Endodermal cell (in vitro differentiated cells): ENCODE measurements around the gene A4GALT. TPM values are rescaled to one million over a fixed set of nuclear protein-coding genes. Genes with fewer than 3 reads are reported as not detected.

Source experiments
- DNase-seq: peaks from one replicate; pipeline ENCODE4 v3.0.0-alpha.2; 2017
- H3K27ac ChIP-seq: 2 replicates; pipeline ENCODE4 v1.5.1; 2013; ENCODE audit warnings: mild to moderate bottlenecking, low read depth, low read length, moderate library complexity
- H3K27me3 ChIP-seq: 2 replicates; pipeline ENCODE4 v1.6.1; 2013; ENCODE audit warnings: mild to moderate bottlenecking, low read length, moderate library complexity; ENCODE audit not compliant: insufficient read depth, control insufficient read depth, poor library complexity, severe bottlenecking
- H3K36me3 ChIP-seq: 2 replicates; pipeline ENCODE4 v1.7.0; 2013; ENCODE audit warnings: mild to moderate bottlenecking, low read length, moderate library complexity; ENCODE audit not compliant: control insufficient read depth, insufficient read depth
- H3K4me1 ChIP-seq: one replicate; pipeline ENCODE4 v1.7.0; 2013; ENCODE audit warnings: low read length; ENCODE audit not compliant: control insufficient read depth, insufficient read depth
- H3K4me3 ChIP-seq: 2 replicates; pipeline ENCODE4 v1.5.1; 2013; ENCODE audit warnings: mild to moderate bottlenecking, low read length, moderate library complexity
- H3K9ac ChIP-seq: 2 replicates; pipeline ENCODE4 v1.6.1; 2013; ENCODE audit warnings: mild to moderate bottlenecking, low read length, moderate library complexity; ENCODE audit not compliant: poor library complexity, severe bottlenecking; ENCODE audit errors: extremely low read depth
- H3K9me3 ChIP-seq: 2 replicates; pipeline ENCODE4 v1.6.1; 2013; ENCODE audit warnings: mild to moderate bottlenecking, low read length, moderate library complexity; ENCODE audit not compliant: control insufficient read depth
- H3K27ac Mint-ChIP-seq: 2 replicates; pipeline ENCODE4 v1.8.0; 2020; ENCODE audit warnings: mixed read lengths
- H3K27me3 Mint-ChIP-seq: 2 replicates; pipeline ENCODE4 v1.8.0; 2021; ENCODE audit warnings: mild to moderate bottlenecking, mixed read lengths; ENCODE audit not compliant: insufficient read depth
- H3K36me3 Mint-ChIP-seq: 2 replicates; pipeline ENCODE4 v1.8.0; 2020; ENCODE audit warnings: low read depth, mixed read lengths
- H3K4me1 Mint-ChIP-seq: 2 replicates; pipeline ENCODE4 v1.8.0; 2020; ENCODE audit warnings: mixed read lengths
- H3K4me3 Mint-ChIP-seq: 2 replicates; pipeline ENCODE4 v1.8.0; 2020; ENCODE audit warnings: mild to moderate bottlenecking, moderate library complexity, mixed read lengths
- H3K9me3 Mint-ChIP-seq: 2 replicates; pipeline ENCODE4 v1.8.0; 2020; ENCODE audit warnings: mild to moderate bottlenecking, mixed read lengths
- WGBS, 2 experiments: methylation state at CpG; one replicate each; pipeline versions ENCODE4 v1.1.5 to v1.1.7; 2013; ENCODE audit warnings: missing lambda C conversion rate in 2 of 2, mixed read lengths in 1 of 2; ENCODE audit not compliant: insufficient coverage in 1 of 2, insufficient read length in 1 of 2; 5-methylcytosine and 5-hydroxymethylcytosine counted together
- total RNA-seq, 2 donors: library from RNA; stranded (reverse); fragmentation: NEBNext Ultra II Directional in 1 of 2; extraction: Animal tissue kit (Norgen Biotek cat#: 25700) in 1 of 2; gene quantifications; 2 replicates in 1 of 2; 3 replicates in 1 of 2; pipeline ENCODE4 v1.2.1, GENCODE V29; 2021
- TF ChIP-seq, protein P1 (sequence below): fragments of 200-600 bp; sonication (generic); conservative IDR thresholded peaks from 2 replicates; pipeline ENCODE4 v1.5.0; 2021; ENCODE audit warnings: antibody characterized with exemption, mild to moderate bottlenecking

Gene A4GALT
- total RNA-seq, 2 donors from 2014 or later = 5.3 to 7.7 TPM

GRCh38 chr22:42701694-42702093, 19.0 kb downstream of the A4GALT start:
- WGBS, 2 experiments = 88 to 94% methylated on average over 8 of the region's 8 CpGs
- H3K9me3 Mint-ChIP-seq = no peaks in the 10 kb centered on the region
- H3K27ac Mint-ChIP-seq = no peak overlapping the region
- H3K4me3 ChIP-seq = no peak overlapping the region
- DNase-seq = no peak
- no peaks in the 10 kb centered on the region for H3K36me3 Mint-ChIP-seq
- no peak overlapping the region for H3K4me3 Mint-ChIP-seq
- H3K27me3 ChIP-seq = no peaks in the 10 kb centered on the region
- H3K27ac ChIP-seq = no peak overlapping the region
- H3K9me3 ChIP-seq = no peaks in the 10 kb centered on the region
- TF ChIP-seq, protein P1, sequence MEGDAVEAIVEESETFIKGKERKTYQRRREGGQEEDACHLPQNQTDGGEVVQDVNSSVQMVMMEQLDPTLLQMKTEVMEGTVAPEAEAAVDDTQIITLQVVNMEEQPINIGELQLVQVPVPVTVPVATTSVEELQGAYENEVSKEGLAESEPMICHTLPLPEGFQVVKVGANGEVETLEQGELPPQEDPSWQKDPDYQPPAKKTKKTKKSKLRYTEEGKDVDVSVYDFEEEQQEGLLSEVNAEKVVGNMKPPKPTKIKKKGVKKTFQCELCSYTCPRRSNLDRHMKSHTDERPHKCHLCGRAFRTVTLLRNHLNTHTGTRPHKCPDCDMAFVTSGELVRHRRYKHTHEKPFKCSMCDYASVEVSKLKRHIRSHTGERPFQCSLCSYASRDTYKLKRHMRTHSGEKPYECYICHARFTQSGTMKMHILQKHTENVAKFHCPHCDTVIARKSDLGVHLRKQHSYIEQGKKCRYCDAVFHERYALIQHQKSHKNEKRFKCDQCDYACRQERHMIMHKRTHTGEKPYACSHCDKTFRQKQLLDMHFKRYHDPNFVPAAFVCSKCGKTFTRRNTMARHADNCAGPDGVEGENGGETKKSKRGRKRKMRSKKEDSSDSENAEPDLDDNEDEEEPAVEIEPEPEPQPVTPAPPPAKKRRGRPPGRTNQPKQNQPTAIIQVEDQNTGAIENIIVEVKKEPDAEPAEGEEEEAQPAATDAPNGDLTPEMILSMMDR = no peak
- peaks cover 2% of the 10 kb centered on the region for H3K4me1 ChIP-seq
- H3K27me3 Mint-ChIP-seq = no peaks in the 10 kb centered on the region
- H3K9ac ChIP-seq = no peak overlapping the region
- no peaks in the 10 kb centered on the region for H3K36me3 ChIP-seq
- peaks cover 5% of the 10 kb centered on the region for H3K4me1 Mint-ChIP-seq

- Mint-ChIP-seq H3K27me3 (no peaks in the 10 kb centered on the region), H3K9me3 (no peaks in the 10 kb centered on the region), H3K4me1 (peaks cover 5% of the 10 kb centered on the region), H3K4me3 (no peak overlapping the region), H3K27ac (no peak overlapping the region), H3K36me3 (no peaks in the 10 kb centered on the region)
- peaks cover 2% of the 10 kb centered on the region for H3K4me1 ChIP-seq
- no peak for DNase-seq
- TF ChIP-seq, protein P1 = no peak
- WGBS, 2 experiments = 89 to 96% methylated on average over 3 to 6 of the region's 6 CpGs
- H3K9me3 ChIP-seq = no peaks in the 10 kb centered on the region
- no peak overlapping the region for H3K27ac ChIP-seq
- no peaks in the 10 kb centered on the region for H3K27me3 ChIP-seq
- H3K4me3 ChIP-seq = no peak overlapping the region
- no peak overlapping the region for H3K9ac ChIP-seq
- H3K36me3 ChIP-seq = no peaks in the 10 kb centered on the region
These were observed 19.8 kb downstream of the A4GALT start for GRCh38 chr22:42700901-42701300.

DNA sequence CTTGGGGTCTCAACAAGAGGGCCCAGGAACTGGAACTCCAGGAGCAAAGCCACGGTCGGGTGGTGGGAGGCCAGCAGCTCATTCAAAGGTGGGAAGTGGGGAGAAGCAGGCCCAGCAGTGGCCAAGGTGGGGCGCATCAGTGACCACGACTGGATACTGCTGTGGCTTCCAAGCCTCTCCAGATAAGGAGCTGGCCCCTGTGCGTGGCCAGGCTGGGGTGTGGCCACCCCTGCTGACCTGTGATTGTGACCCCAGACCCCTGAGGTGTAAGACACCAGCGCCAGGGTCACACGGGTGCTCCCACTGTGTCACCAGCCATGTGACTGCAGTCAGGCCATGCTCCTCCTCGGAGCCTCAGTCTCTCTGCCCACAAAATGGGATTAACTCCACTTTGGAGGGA, 20.3 kb downstream of the A4GALT start:
- Histone ChIP-seq H3K36me3 (no peaks in the 10 kb centered on the region), H3K9me3 (no peaks in the 10 kb centered on the region), H3K27me3 (no peaks in the 10 kb centered on the region), H3K4me1 (peaks cover 2% of the 10 kb centered on the region), H3K27ac (no peak overlapping the region), H3K9ac (no peak overlapping the region), H3K4me3 (no peak overlapping the region)
- no peaks in the 10 kb centered on the region for H3K36me3 Mint-ChIP-seq
- no peaks in the 10 kb centered on the region for H3K9me3 Mint-ChIP-seq
- peaks cover 5% of the 10 kb centered on the region for H3K4me1 Mint-ChIP-seq
- DNase-seq = no peak
- TF ChIP-seq, protein P1 = no peak
- H3K27me3 Mint-ChIP-seq = no peaks in the 10 kb centered on the region
- 86 to 89% methylated on average over 6 to 8 of the region's 8 CpGs for WGBS, 2 experiments
- H3K27ac Mint-ChIP-seq = no peak overlapping the region
- H3K4me3 Mint-ChIP-seq = no peak overlapping the region
